ENCODE data around the gene CLIP2. TPM values are rescaled to one million over a fixed set of nuclear protein-coding genes. Genes with fewer than 3 reads are reported as not detected.
"Not testable (repeated sequence)": the region's sequence is repeated elsewhere in the genome, so short reads cannot be mapped to it uniquely, and the experiment has no call there.

The CLIP2 gene
- total RNA-seq, 1 experiment from 2014 or later = 30.1 TPM

GRCh38 chr7:74299401-74299800 is 10.2 kb downstream of the CLIP2 start:
- Histone ChIP-seq H3K36me3 (replicated peaks; ENCODE audit: control insufficient read depth, insufficient read depth, low read length) (peaks cover 1% of the 10 kb centered on the region), H3K27me3 (ENCODE audit: control insufficient read depth, insufficient read depth, low read length) (no peaks in the 10 kb centered on the region), H3K4me3 (ENCODE audit: insufficient read depth, low read depth, low read length) (no peak overlapping the region)
- DNase-seq = no peak

- no peak for DNase-seq
- H3K36me3 ChIP-seq (replicated peaks; ENCODE audit: control insufficient read depth, insufficient read depth, low read length) = peaks cover 1% of the 10 kb centered on the region
- H3K4me3 ChIP-seq (ENCODE audit: insufficient read depth, low read depth, low read length) = no peak overlapping the region
- no peaks in the 10 kb centered on the region for H3K27me3 ChIP-seq (ENCODE audit: control insufficient read depth, insufficient read depth, low read length)
Observed at GRCh38 chr7:74300926-74301325, 11.7 kb downstream of the CLIP2 start.

GRCh38 chr7:74302745-74303221 is 13.6 kb downstream of the CLIP2 start:
- no peaks in the 10 kb centered on the region for H3K36me3 ChIP-seq (replicated peaks; ENCODE audit: control insufficient read depth, insufficient read depth, low read length)
- H3K27me3 ChIP-seq (ENCODE audit: control insufficient read depth, insufficient read depth, low read length) = no peaks in the 10 kb centered on the region
- DNase-seq = no peak
- H3K4me3 ChIP-seq (ENCODE audit: insufficient read depth, low read depth, low read length) = no peak overlapping the region

GRCh38 chr7:74304550-74304949 is 15.3 kb downstream of the CLIP2 start:
- Histone ChIP-seq H3K36me3 (replicated peaks; ENCODE audit: control insufficient read depth, insufficient read depth, low read length) (no peaks in the 10 kb centered on the region), H3K4me3 (ENCODE audit: insufficient read depth, low read depth, low read length) (no peak overlapping the region), H3K27me3 (ENCODE audit: control insufficient read depth, insufficient read depth, low read length) (no peaks in the 10 kb centered on the region)
- DNase-seq = no peak

GRCh38 chr7:74306004-74306729 is 17.0 kb downstream of the CLIP2 start:
- Histone ChIP-seq H3K27me3 (ENCODE audit: control insufficient read depth, insufficient read depth, low read length) (no peaks in the 10 kb centered on the region), H3K36me3 (replicated peaks; ENCODE audit: control insufficient read depth, insufficient read depth, low read length) (no peaks in the 10 kb centered on the region), H3K4me3 (ENCODE audit: insufficient read depth, low read depth, low read length) (no peak overlapping the region)
- peak; percentile 59 for DNase-seq

GRCh38 chr7:74306730-74307469 is 17.7 kb downstream of the CLIP2 start:
- Histone ChIP-seq H3K27me3 (ENCODE audit: control insufficient read depth, insufficient read depth, low read length) (no peaks in the 10 kb centered on the region), H3K4me3 (ENCODE audit: insufficient read depth, low read depth, low read length) (no peak overlapping the region), H3K36me3 (replicated peaks; ENCODE audit: control insufficient read depth, insufficient read depth, low read length) (no peaks in the 10 kb centered on the region)
- DNase-seq = peak; percentile 63

GRCh38 chr7:74307738-74308505 is 18.7 kb downstream of the CLIP2 start:
- no peaks in the 10 kb centered on the region for H3K27me3 ChIP-seq (ENCODE audit: control insufficient read depth, insufficient read depth, low read length)
- peak; percentile 9 for DNase-seq
- no peaks in the 10 kb centered on the region for H3K36me3 ChIP-seq (replicated peaks; ENCODE audit: control insufficient read depth, insufficient read depth, low read length)
- no peak overlapping the region for H3K4me3 ChIP-seq (ENCODE audit: insufficient read depth, low read depth, low read length)

- Histone ChIP-seq H3K4me3 (ENCODE audit: insufficient read depth, low read depth, low read length) (no peak overlapping the region), H3K36me3 (replicated peaks; ENCODE audit: control insufficient read depth, insufficient read depth, low read length) (no peaks in the 10 kb centered on the region), H3K27me3 (ENCODE audit: control insufficient read depth, insufficient read depth, low read length) (no peaks in the 10 kb centered on the region)
- DNase-seq = no peak
Observed at GRCh38 chr7:74309181-74309580, 20.0 kb downstream of the CLIP2 start.

- DNase-seq = no peak
- Histone ChIP-seq H3K4me3 (ENCODE audit: insufficient read depth, low read depth, low read length) (no peak overlapping the region), H3K36me3 (replicated peaks; ENCODE audit: control insufficient read depth, insufficient read depth, low read length) (no peaks in the 10 kb centered on the region), H3K27me3 (ENCODE audit: control insufficient read depth, insufficient read depth, low read length) (no peaks in the 10 kb centered on the region)
Observed at GRCh38 chr7:74311305-74311744, 22.1 kb downstream of the CLIP2 start.

- peak; percentile 58 for DNase-seq
Observed at GRCh38 chr7:74312418-74313028, 23.3 kb downstream of the CLIP2 start.

GRCh38 chr7:74315891-74316290 is 26.7 kb downstream of the CLIP2 start:
- H3K36me3 ChIP-seq (replicated peaks; ENCODE audit: control insufficient read depth, insufficient read depth, low read length); DNase-seq; H3K4me3 ChIP-seq (ENCODE audit: insufficient read depth, low read depth, low read length); H3K27me3 ChIP-seq (ENCODE audit: control insufficient read depth, insufficient read depth, low read length): not testable (repeated sequence)

More at GRCh38 chr7:74312418-74313028, 23.3 kb downstream of the CLIP2 start:
- H3K27me3 ChIP-seq (ENCODE audit: control insufficient read depth, insufficient read depth, low read length) = no peaks in the 10 kb centered on the region
- no peak overlapping the region for H3K4me3 ChIP-seq (ENCODE audit: insufficient read depth, low read depth, low read length)
- peaks cover under 1% of the 10 kb centered on the region; the same call in 1 of the 2 replicates for H3K36me3 ChIP-seq (replicated peaks; ENCODE audit: control insufficient read depth, insufficient read depth, low read length)

GRCh38 chr7:74317146-74317782 is 28.1 kb downstream of the CLIP2 start:
- peaks cover 6% of the 10 kb centered on the region for H3K36me3 ChIP-seq (replicated peaks; ENCODE audit: control insufficient read depth, insufficient read depth, low read length)
- H3K27me3 ChIP-seq (ENCODE audit: control insufficient read depth, insufficient read depth, low read length) = no peaks in the 10 kb centered on the region
- H3K4me3 ChIP-seq (ENCODE audit: insufficient read depth, low read depth, low read length) = no peak overlapping the region
- DNase-seq = no peak

GRCh38 chr7:74318043-74318442 is 28.8 kb downstream of the CLIP2 start:
- H3K36me3 ChIP-seq (replicated peaks; ENCODE audit: control insufficient read depth, insufficient read depth, low read length) = peaks cover 6% of the 10 kb centered on the region
- no peak overlapping the region for H3K4me3 ChIP-seq (ENCODE audit: insufficient read depth, low read depth, low read length)
- no peak for DNase-seq
- H3K27me3 ChIP-seq (ENCODE audit: control insufficient read depth, insufficient read depth, low read length) = no peaks in the 10 kb centered on the region

All from H7 (cell line).